WTC11 (cell line): ENCODE results near the gene SNX30. TPM values are rescaled to one million over a fixed set of nuclear protein-coding genes. Genes with fewer than 3 reads are reported as not detected.

ENCODE experiments used
- ATAC-seq: fragments of 200-7000 bp; cut with Tn5 transposase; 2 replicates; pipeline ENCODE4 v1.10.0; 2021; ENCODE audit warnings: mild to moderate bottlenecking, moderate library complexity
- CTCF ChIA-PET: fragments of 300-600 bp; sonication (Branson Sonifier 250); formaldehyde crosslinking; loops from one replicate; lab custom pipeline; 2021; ENCODE audit warnings: antibody characterized with exemption; lab: Charles Lee
- POLR2A ChIA-PET: fragments of 350-600 bp; sonication (Branson Sonifier 250); formaldehyde crosslinking; loops from one replicate; lab custom pipeline; 2021; ENCODE audit warnings: antibody characterized with exemption; lab: Charles Lee
- DNase-seq: peaks from one replicate; pipeline ENCODE4 v3.0.0; 2021; ENCODE audit warnings: low spot score
- H3K27ac Mint-ChIP-seq: 2 replicates; pipeline ENCODE4 v1.8.0; 2021; ENCODE audit warnings: mixed read lengths
- H3K27me3 Mint-ChIP-seq: 2 replicates; pipeline ENCODE4 v1.8.0; 2021; ENCODE audit warnings: low read depth, mild to moderate bottlenecking, moderate library complexity, mixed read lengths
- H3K36me3 Mint-ChIP-seq: 2 replicates; pipeline ENCODE4 v1.8.0; 2021; ENCODE audit warnings: mixed read lengths
- H3K4me1 Mint-ChIP-seq: 2 replicates; pipeline ENCODE4 v1.8.0; 2022; ENCODE audit warnings: mixed read lengths
- H3K4me3 Mint-ChIP-seq: 2 replicates; pipeline ENCODE4 v1.8.0; 2021; ENCODE audit warnings: mild to moderate bottlenecking, moderate library complexity, mixed read lengths
- H3K9me3 Mint-ChIP-seq: 2 replicates; pipeline ENCODE4 v1.8.0; 2021; ENCODE audit warnings: mixed read lengths
- ATF2 ChIP-seq: sonication (generic); formaldehyde crosslinking; IDR thresholded peaks from 2 replicates; pipeline ENCODE4 v1.8.1; 2022; ENCODE audit warnings: low read depth, missing genetic modification reagents, borderline replicate concordance
- EMX1 ChIP-seq: fragments of 250-450 bp; sonication (Bioruptor Pico); IDR thresholded peaks from 2 replicates; pipeline ENCODE4 v1.8.0; 2021; ENCODE audit warnings: mild to moderate bottlenecking
- ERG ChIP-seq: fragments of 250-450 bp; sonication (Bioruptor Pico); IDR thresholded peaks from 2 replicates; pipeline ENCODE4 v1.8.0; 2021; ENCODE audit warnings: mild to moderate bottlenecking
- ETV6 ChIP-seq: sonication (generic); formaldehyde crosslinking; IDR thresholded peaks from 2 replicates; pipeline ENCODE4 v1.8.1; 2022; ENCODE audit warnings: mild to moderate bottlenecking, missing genetic modification reagents
- IRF1 ChIP-seq: sonication (generic); formaldehyde crosslinking; IDR thresholded peaks from 2 replicates; pipeline ENCODE4 v1.8.0; 2023; ENCODE audit warnings: missing genetic modification reagents
- JUN ChIP-seq: sonication (generic); formaldehyde crosslinking; IDR thresholded peaks from 2 replicates; pipeline ENCODE4 v1.8.0; 2023; ENCODE audit warnings: mild to moderate bottlenecking, missing genetic modification reagents
- MXD4 ChIP-seq: fragments of 250-450 bp; sonication (Bioruptor Pico); IDR thresholded peaks from 2 replicates; pipeline ENCODE4 v1.8.0; 2021; ENCODE audit warnings: mild to moderate bottlenecking, moderate library complexity, borderline replicate concordance
- NR1H2 ChIP-seq: sonication (generic); formaldehyde crosslinking; IDR thresholded peaks from 2 replicates; pipeline ENCODE4 v1.9.0; 2021; ENCODE audit warnings: mild to moderate bottlenecking, moderate library complexity, missing genetic modification reagents
- PRDM15 ChIP-seq: sonication (generic); formaldehyde crosslinking; IDR thresholded peaks from 2 replicates; pipeline ENCODE4 v1.8.0; 2022; ENCODE audit warnings: missing genetic modification reagents
- PREB ChIP-seq: sonication (generic); formaldehyde crosslinking; IDR thresholded peaks from 2 replicates; pipeline ENCODE4 v1.8.1; 2022; ENCODE audit warnings: mild to moderate bottlenecking, missing genetic modification reagents, moderate library complexity, borderline replicate concordance
- SMAD4 ChIP-seq: sonication (generic); formaldehyde crosslinking; IDR thresholded peaks from 2 replicates; pipeline ENCODE4 v1.8.0; 2022; ENCODE audit warnings: mild to moderate bottlenecking, missing genetic modification reagents
- TCF7 ChIP-seq: sonication (generic); formaldehyde crosslinking; IDR thresholded peaks from 2 replicates; pipeline ENCODE4 v1.8.0; 2022; ENCODE audit warnings: mild to moderate bottlenecking, low read depth, missing genetic modification reagents, moderate library complexity
- TEAD1 ChIP-seq: sonication (generic); formaldehyde crosslinking; IDR thresholded peaks from 2 replicates; pipeline ENCODE4 v1.8.0; 2022; ENCODE audit warnings: mild to moderate bottlenecking, missing genetic modification reagents
- TEAD4 ChIP-seq: sonication (generic); formaldehyde crosslinking; IDR thresholded peaks from 2 replicates; pipeline ENCODE4 v1.8.0; 2022; ENCODE audit warnings: mild to moderate bottlenecking, missing genetic modification reagents
- USF1 ChIP-seq: sonication (generic); formaldehyde crosslinking; IDR thresholded peaks from 2 replicates; pipeline ENCODE4 v1.8.0; 2022; ENCODE audit warnings: mild to moderate bottlenecking, missing genetic modification reagents
- ZBTB43 ChIP-seq: sonication (generic); formaldehyde crosslinking; IDR thresholded peaks from 2 replicates; pipeline ENCODE4 v1.8.1; 2023; ENCODE audit warnings: mild to moderate bottlenecking, missing genetic modification reagents
- ZNF219 ChIP-seq: sonication (generic); formaldehyde crosslinking; IDR thresholded peaks from 2 replicates; pipeline ENCODE4 v1.8.0; 2023; ENCODE audit warnings: missing genetic modification reagents, mild to moderate bottlenecking, borderline replicate concordance
- ZNF263 ChIP-seq: sonication (generic); formaldehyde crosslinking; IDR thresholded peaks from 2 replicates; pipeline ENCODE4 v1.8.1; 2022; ENCODE audit warnings: low read depth, mild to moderate bottlenecking, moderate library complexity, missing genetic modification reagents
- total RNA-seq: library from RNA; stranded (reverse); gene quantifications from 3 replicates; pipeline ENCODE4 v1.2.3, GENCODE V29; 2021

The SNX30 gene
- total RNA-seq, 1 experiment from 2014 or later: 13.4 TPM

GRCh38 chr9:112869041-112869529 is 118.5 kb downstream of the SNX30 start:
- POLR2A ChIA-PET: interaction anchor here (0.6 kb wide), 1 partner anchor 12 kb away, joined by 3 read pairs; no protein-coding TSS in a partner anchor
- Mint-ChIP-seq H3K27ac (peak overlapping the region; percentile 66; the same call in 1 of the 2 replicates), H3K4me1 (peaks cover 24% of the 10 kb centered on the region), H3K36me3 (peaks cover 10% of the 10 kb centered on the region), H3K27me3 (no peaks in the 10 kb centered on the region; the same call in 1 of the 2 replicates), H3K4me3 (no peak overlapping the region), H3K9me3 (peaks cover 8% of the 10 kb centered on the region; the same call in 1 of the 2 replicates)
- CTCF ChIA-PET: interaction anchor here (0.7 to 3.0 kb wide), 3 partner anchors 18 to 490 kb away, joined by 4 to 11 read pairs (median 11); partner anchors contain the start of gene HSDL2
- ATAC-seq: no peak
- TF ChIP-seq TCF7 (CRISPR knock-in tag) (no peak), ATF2 (CRISPR knock-in tag) (no peak)
- DNase-seq: no peak

GRCh38 chr9:112869917-112870316 is 119.4 kb downstream of the SNX30 start:
- ATAC-seq (no peak), DNase-seq (no peak)
- ChIA-PET CTCF (interaction anchor here (0.7 to 3.0 kb wide), 3 partner anchors 18 to 490 kb away, joined by 4 to 11 read pairs (median 11); partner anchors contain the start of gene HSDL2), POLR2A (no interaction called here)
- peaks cover 10% of the 10 kb centered on the region for H3K36me3 Mint-ChIP-seq
- H3K27me3 Mint-ChIP-seq: no peaks in the 10 kb centered on the region; the same call in 1 of the 2 replicates
- H3K4me1 Mint-ChIP-seq: peaks cover 24% of the 10 kb centered on the region
- TF ChIP-seq ERG (CRISPR knock-in tag) (no peak), IRF1 (CRISPR knock-in tag) (no peak), TEAD4 (CRISPR knock-in tag) (no peak), ETV6 (CRISPR knock-in tag) (no peak), EMX1 (CRISPR knock-in tag) (no peak)
- H3K4me3 Mint-ChIP-seq: no peak overlapping the region
- 0 out of 2 replicates have a peak overlapping the region, but pooled peaks have one; percentile 9 for H3K27ac Mint-ChIP-seq
- peaks cover 8% of the 10 kb centered on the region; the same call in 1 of the 2 replicates for H3K9me3 Mint-ChIP-seq

- no peak for TF ChIP-seq PRDM15 (CRISPR knock-in tag)
- no peak for TF ChIP-seq PREB (CRISPR knock-in tag)
- no peak for TF ChIP-seq JUN
- TF ChIP-seq ZNF219 (CRISPR knock-in tag): no peak
- TF ChIP-seq USF1 (CRISPR knock-in tag): no peak
- TF ChIP-seq ZNF263: no peak
- TF ChIP-seq TEAD1 (CRISPR knock-in tag): no peak
- TF ChIP-seq NR1H2 (CRISPR knock-in tag): no peak
- TF ChIP-seq SMAD4 (CRISPR knock-in tag): no peak
- TF ChIP-seq ZBTB43 (CRISPR knock-in tag): no peak
- TF ChIP-seq MXD4 (CRISPR knock-in tag): no peak
- CTCF ChIA-PET: interaction anchor here (1.7 to 3.0 kb wide), 2 partner anchors 17 to 33 kb away, joined by 11 read pairs; no protein-coding TSS in a partner anchor
- Mint-ChIP-seq H3K36me3 (peaks cover 10% of the 10 kb centered on the region), H3K4me1 (peaks cover 24% of the 10 kb centered on the region), H3K27ac (no peak overlapping the region), H3K27me3 (no peaks in the 10 kb centered on the region; the same call in 1 of the 2 replicates), H3K9me3 (peaks cover 8% of the 10 kb centered on the region; the same call in 1 of the 2 replicates), H3K4me3 (no peak overlapping the region)
- POLR2A ChIA-PET: no interaction called here
- DNase-seq (no peak), ATAC-seq (no peak)
Measured at GRCh38 chr9:112870556-112870955, 120.0 kb downstream of the SNX30 start.
